KMS-11 (cell line): Measurements from ENCODE around the gene ZNF112.
"Not testable (repeated sequence)": the region's sequence is repeated elsewhere in the genome, so short reads cannot be mapped to it uniquely, and the experiment has no call there.

Experiments used
- H2AFZ ChIP-seq: fragments of 200-600 bp; sonication (generic); 2 replicates; pipeline ENCODE4 v1.6.1; 2016; ENCODE audit warnings: antibody characterized with exemption, mixed run types, low read depth
- H3K27ac ChIP-seq: fragments of 200-600 bp; sonication (generic); 2 replicates; pipeline ENCODE4 v1.6.1; 2016; ENCODE audit warnings: mild to moderate bottlenecking, mixed run types
- H3K27me3 ChIP-seq: fragments of 200-600 bp; sonication (generic); 2 replicates; pipeline ENCODE4 v1.6.1; 2017; ENCODE audit warnings: mild to moderate bottlenecking, low read depth, mixed run types, moderate library complexity; ENCODE audit not compliant: insufficient read depth
- H3K36me3 ChIP-seq: fragments of 200-600 bp; sonication (generic); 2 replicates; pipeline ENCODE4 v1.6.1; 2017; ENCODE audit warnings: mild to moderate bottlenecking, mixed run types; ENCODE audit not compliant: insufficient read depth
- H3K4me1 ChIP-seq: fragments of 200-600 bp; sonication (generic); 2 replicates; pipeline ENCODE4 v1.6.1; 2016; ENCODE audit warnings: mild to moderate bottlenecking, low read depth, mixed run types; ENCODE audit not compliant: poor library complexity, severe bottlenecking
- H3K4me2 ChIP-seq: fragments of 200-600 bp; sonication (generic); 2 replicates; pipeline ENCODE4 v1.7.0; 2016; ENCODE audit warnings: mild to moderate bottlenecking, mixed run types
- H3K4me3 ChIP-seq: fragments of 200-600 bp; sonication (generic); IDR thresholded peaks from 2 replicates; pipeline ENCODE4 v1.6.1; 2017; ENCODE audit warnings: low read depth, low read length, mixed read lengths; ENCODE audit not compliant: insufficient read depth
- H3K79me2 ChIP-seq: fragments of 200-600 bp; sonication (generic); 2 replicates; pipeline ENCODE4 v1.6.1; 2016; ENCODE audit warnings: low read depth, mixed run types; ENCODE audit not compliant: insufficient read depth
- H3K9ac ChIP-seq: fragments of 200-600 bp; sonication (generic); 2 replicates; pipeline ENCODE4 v1.6.1; 2016; ENCODE audit warnings: mild to moderate bottlenecking, mixed run types
- H4K20me1 ChIP-seq: fragments of 200-600 bp; sonication (generic); 2 replicates; pipeline ENCODE4 v1.6.1; 2016; ENCODE audit warnings: mild to moderate bottlenecking, mixed run types; ENCODE audit not compliant: insufficient read depth
- TF ChIP-seq, protein P1 (sequence below): fragments of 200-600 bp; sonication (generic); conservative IDR thresholded peaks from 2 replicates; pipeline ENCODE4 v1.6.1; 2017; ENCODE audit warnings: low read depth, mild to moderate bottlenecking, antibody characterized with exemption, low read length, moderate library complexity, mixed read lengths

The ZNF112 gene

DNA sequence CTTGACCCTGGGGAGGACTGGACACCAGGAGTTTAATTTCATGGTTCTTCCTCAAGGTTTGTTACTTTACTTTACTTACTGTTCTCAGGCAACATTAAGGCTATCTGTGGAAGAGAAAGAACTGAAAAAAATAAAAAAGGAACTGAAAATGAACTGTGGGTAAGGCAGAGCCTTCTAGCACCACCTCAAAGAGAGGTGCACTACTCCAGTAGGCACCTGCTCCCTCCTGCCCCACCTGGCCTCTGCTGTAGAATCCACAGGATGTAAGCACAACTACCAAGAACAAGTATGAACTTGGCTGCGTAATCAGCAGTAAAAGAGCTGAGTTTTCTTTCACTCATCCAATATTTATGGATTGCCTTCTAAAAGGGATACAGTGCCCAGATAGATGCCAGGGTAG lies 12.2 kb downstream of the ZNF112 start:
- no peaks in the 10 kb centered on the region for H3K36me3 ChIP-seq

DNA sequence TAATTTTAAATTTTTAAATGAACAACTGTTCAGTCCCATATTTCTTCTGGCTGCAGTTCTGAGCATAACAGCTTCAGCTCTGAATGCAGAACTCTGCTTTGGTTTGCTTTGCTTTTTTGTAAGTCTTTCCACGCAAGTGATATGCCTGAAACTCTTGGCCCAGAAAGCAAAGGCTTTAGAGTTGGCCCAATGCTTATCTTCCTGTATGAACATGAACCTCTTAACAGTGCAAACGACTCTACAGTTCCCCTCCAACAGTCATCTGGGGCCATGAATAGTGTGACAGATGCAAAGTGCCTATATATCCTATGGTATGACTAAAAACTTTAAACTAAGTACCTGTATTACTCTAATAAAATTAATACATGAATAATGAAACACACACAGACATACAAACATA lies 14.7 kb downstream of the ZNF112 start:
- Histone ChIP-seq H3K9ac (no peak overlapping the region), H3K79me2 (no peaks in the 10 kb centered on the region), H3K36me3 (no peaks in the 10 kb centered on the region), H3K27ac (no peak overlapping the region), H2AFZ (no peak overlapping the region), H3K4me2 (no peak overlapping the region), H3K4me3 (no peak overlapping the region), H3K27me3 (no peaks in the 10 kb centered on the region), H4K20me1 (no peaks in the 10 kb centered on the region), H3K4me1 (no peaks in the 10 kb centered on the region)
- TF ChIP-seq, protein P1, sequence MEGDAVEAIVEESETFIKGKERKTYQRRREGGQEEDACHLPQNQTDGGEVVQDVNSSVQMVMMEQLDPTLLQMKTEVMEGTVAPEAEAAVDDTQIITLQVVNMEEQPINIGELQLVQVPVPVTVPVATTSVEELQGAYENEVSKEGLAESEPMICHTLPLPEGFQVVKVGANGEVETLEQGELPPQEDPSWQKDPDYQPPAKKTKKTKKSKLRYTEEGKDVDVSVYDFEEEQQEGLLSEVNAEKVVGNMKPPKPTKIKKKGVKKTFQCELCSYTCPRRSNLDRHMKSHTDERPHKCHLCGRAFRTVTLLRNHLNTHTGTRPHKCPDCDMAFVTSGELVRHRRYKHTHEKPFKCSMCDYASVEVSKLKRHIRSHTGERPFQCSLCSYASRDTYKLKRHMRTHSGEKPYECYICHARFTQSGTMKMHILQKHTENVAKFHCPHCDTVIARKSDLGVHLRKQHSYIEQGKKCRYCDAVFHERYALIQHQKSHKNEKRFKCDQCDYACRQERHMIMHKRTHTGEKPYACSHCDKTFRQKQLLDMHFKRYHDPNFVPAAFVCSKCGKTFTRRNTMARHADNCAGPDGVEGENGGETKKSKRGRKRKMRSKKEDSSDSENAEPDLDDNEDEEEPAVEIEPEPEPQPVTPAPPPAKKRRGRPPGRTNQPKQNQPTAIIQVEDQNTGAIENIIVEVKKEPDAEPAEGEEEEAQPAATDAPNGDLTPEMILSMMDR = no peak

More for the DNA sequence above, 12.2 kb downstream of the ZNF112 start:
- no peak overlapping the region for H3K27ac ChIP-seq
- no peak overlapping the region for H3K4me2 ChIP-seq
- H3K27me3 ChIP-seq = no peaks in the 10 kb centered on the region
- H3K4me1 ChIP-seq = no peaks in the 10 kb centered on the region
- H4K20me1 ChIP-seq = no peaks in the 10 kb centered on the region
- no peak overlapping the region for H2AFZ ChIP-seq
- TF ChIP-seq, protein P1 = no peak
- H3K9ac ChIP-seq = no peak overlapping the region
- H3K4me3 ChIP-seq = no peak overlapping the region
- no peaks in the 10 kb centered on the region for H3K79me2 ChIP-seq

DNA sequence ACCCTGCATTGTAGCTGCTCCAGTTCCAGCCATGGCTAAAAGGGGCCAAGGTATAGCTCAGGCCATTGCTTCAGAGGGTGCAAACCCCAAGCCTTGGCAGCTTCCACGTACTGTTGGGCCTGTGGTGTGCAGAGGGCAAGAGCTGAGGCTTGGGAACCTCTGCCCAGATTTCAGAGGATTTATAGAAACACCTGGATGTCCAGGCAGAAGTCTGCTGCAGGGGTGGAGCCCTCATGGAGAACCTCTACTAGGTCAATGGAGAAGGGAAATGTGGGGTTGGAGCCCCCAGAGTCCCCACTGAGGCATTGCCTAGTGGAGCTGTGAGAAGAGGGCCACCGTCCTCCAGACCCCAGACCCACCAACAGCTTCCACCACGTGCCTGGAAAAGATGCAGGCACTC lies 21.8 kb downstream of the ZNF112 start:
- not testable (repeated sequence) for H3K4me3 ChIP-seq, H3K79me2 ChIP-seq

DNA sequence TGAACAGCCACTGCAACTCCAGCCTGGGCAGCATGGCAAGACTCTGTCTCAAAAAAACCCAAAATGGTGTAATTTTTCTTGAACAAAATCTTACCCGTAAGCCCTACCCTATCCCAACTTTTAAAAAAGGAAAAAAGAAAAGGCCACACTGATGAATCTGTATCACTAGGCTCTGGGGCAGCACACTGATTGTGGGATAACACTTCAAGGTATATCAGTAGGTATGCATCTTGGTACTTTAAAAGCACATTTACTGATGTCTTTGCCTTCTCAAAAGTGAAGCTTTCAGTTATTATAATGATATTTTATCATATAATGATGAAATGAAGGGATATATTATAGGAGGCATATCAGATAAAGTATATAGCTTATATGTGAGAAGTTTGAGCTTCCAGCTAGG lies 24.3 kb downstream of the ZNF112 start:
- Histone ChIP-seq H3K27ac (no peak overlapping the region), H3K79me2 (no peaks in the 10 kb centered on the region), H2AFZ (no peak overlapping the region), H4K20me1 (no peaks in the 10 kb centered on the region), H3K4me3 (no peak overlapping the region), H3K4me2 (no peak overlapping the region), H3K9ac (no peak overlapping the region), H3K27me3 (no peaks in the 10 kb centered on the region), H3K36me3 (no peaks in the 10 kb centered on the region), H3K4me1 (no peaks in the 10 kb centered on the region)
- TF ChIP-seq, protein P1 = no peak

More for the DNA sequence above, 21.8 kb downstream of the ZNF112 start:
- H3K27me3 ChIP-seq, H3K36me3 ChIP-seq, H3K9ac ChIP-seq, H2AFZ ChIP-seq, H3K27ac ChIP-seq, H3K4me1 ChIP-seq, H3K4me2 ChIP-seq, H4K20me1 ChIP-seq: not testable (repeated sequence)

DNA sequence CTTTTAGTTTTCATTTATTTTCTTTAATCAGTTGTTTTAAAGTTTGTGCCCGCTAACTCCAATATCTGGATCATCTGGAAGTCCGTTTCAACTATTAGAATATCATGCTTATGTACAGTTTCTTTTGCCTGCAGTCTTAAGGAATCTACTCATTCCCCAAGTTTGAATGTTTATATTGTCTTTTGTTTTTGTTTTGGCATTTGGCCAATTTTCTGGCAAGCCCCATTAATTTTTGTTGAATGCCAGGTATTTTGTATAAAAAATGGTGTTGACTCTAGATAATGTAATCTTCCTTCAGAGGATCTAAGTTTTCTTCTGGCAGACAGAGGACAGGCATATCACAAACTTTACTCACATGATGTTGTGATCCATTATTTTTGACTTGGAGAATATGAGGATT lies 40.6 kb downstream of the ZNF112 start:
- Histone ChIP-seq H4K20me1 (no peaks in the 10 kb centered on the region), H2AFZ (no peak overlapping the region), H3K9ac (no peak overlapping the region), H3K27me3 (no peaks in the 10 kb centered on the region), H3K4me2 (no peak overlapping the region), H3K27ac (no peak overlapping the region), H3K79me2 (no peaks in the 10 kb centered on the region), H3K4me1 (no peaks in the 10 kb centered on the region), H3K4me3 (no peak overlapping the region), H3K36me3 (no peaks in the 10 kb centered on the region)
- TF ChIP-seq, protein P1 = no peak
